Adrenal gland (tissue), 12 donors: ENCODE measurements around the gene DGLUCY. TPM values are rescaled to one million over a fixed set of nuclear protein-coding genes. Genes with fewer than 3 reads are reported as not detected.

Experiments
- DNase-seq, 7 donors: peaks; one replicate each; pipeline ENCODE4 v3.0.0-alpha.2; 2019 to 2020
- H3K27ac ChIP-seq, 5 donors: fragments of 200-600 bp; sonication (generic) in 4 of 5; 1 replicate in 3 of 5; 2 replicates in 2 of 5; pipeline versions ENCODE4 v1.5.1 to v1.8.0; 2016 to 2020; ENCODE audit warnings: mild to moderate bottlenecking in 1 of 5
- H3K27me3 ChIP-seq: fragments of 200-600 bp; 2 replicates; pipeline ENCODE4 v1.8.0; 2021
- H3K36me3 ChIP-seq, 2 donors: fragments of 200-600 bp; replicated peaks in 1 of 2; 1 replicate in 1 of 2; 2 replicates in 1 of 2; pipeline versions ENCODE4 v1.5.1 to v1.8.0; 2018 to 2022
- H3K4me1 ChIP-seq, 2 donors: fragments of 200-600 bp; replicated peaks in 1 of 2; 1 replicate in 1 of 2; 2 replicates in 1 of 2; pipeline versions ENCODE4 v1.5.1 to v1.8.0; 2018 to 2021
- H3K4me3 ChIP-seq, 4 donors: fragments of 200-600 bp; sonication (generic) in 3 of 4; one replicate each; pipeline ENCODE4 v1.5.1; 2016 to 2018
- H3K9me3 ChIP-seq, 3 donors: fragments of 200-600 bp; sonication (generic) in 1 of 3; replicated peaks in 1 of 3; 1 replicate in 2 of 3; 2 replicates in 1 of 3; pipeline versions ENCODE4 v1.5.1 to v1.8.0; 2016 to 2021
- CTCF ChIP-seq, 6 experiments: fragments of 450-650 bp in 4 of 6; fragments of 200-600 bp in 2 of 6; sonication (generic) in 1 of 6; IDR thresholded peaks; 1 replicate in 5 of 6; 2 replicates in 1 of 6; pipeline versions ENCODE4 v1.5.1 to v1.8.0; 2016 to 2021; ENCODE audit warnings: antibody characterized with exemption in 6 of 6, mild to moderate bottlenecking in 2 of 6, moderate library complexity in 1 of 6
- POLR2A ChIP-seq, 2 donors: fragments of 450-650 bp; IDR thresholded peaks; one replicate each; pipeline ENCODE4 v1.6.1; 2017; ENCODE audit warnings: antibody characterized with exemption in 2 of 2, mild to moderate bottlenecking in 2 of 2, moderate library complexity in 1 of 2
- WGBS, 4 donors: extraction: QIAGEN DNeasy Blood & Tissue Kit in 2 of 4; methylation state at CpG; one replicate each; pipeline versions ENCODE4 v1.1.5 to v1.1.7; 2013 to 2017; 5-methylcytosine and 5-hydroxymethylcytosine counted together
- intact Hi-C, 2 donors: fragments of 100-400 bp; cut with DNase I; formaldehyde crosslinking; loops; one replicate each; pipeline versions ENCODE4 v1.14.1 to v1.15.0; 2022 to 2023
- polyA plus RNA-seq, 3 donors: library from polyadenylated mRNA; stranded (reverse); fragments of 200-250 nt in 2 of 3; fragments of 350-450 nt in 1 of 3; fragmentation: Illumina TruSeq in 1 of 3; extraction: RNeasy Lipid Tissue Mini Kit (QIAGEN cat#74804) in 1 of 3; gene quantifications; one replicate each; pipeline ENCODE4 v1.2.3, GENCODE V29; 2013 to 2014
- total RNA-seq, 9 donors: library from RNA; depleted of rRNA in 4 of 9; stranded (reverse); fragments of >200 nt in 4 of 9; fragments of 120-200 nt in 1 of 9; fragmentation: NEBNext Ultra II Directional in 1 of 9; extraction: Animal tissue kit (Norgen Biotek cat#: 25700) in 1 of 9; gene quantifications; one replicate each; pipeline versions ENCODE4 v1.1.0 to v1.2.4, GENCODE V29; 2013 to 2023
- donor health status: healthy with polysubstance abuse.
- donor health status: Bipolar disorder and iron deficiency.
- donor health status: DM: yes; HTN: yes; CAD: no.
- donor health status: DM: no; HTN: no; CAD: no.
- donor health status: DM: no; HTN: no; CAD: no.
- donor health status: DM: yes; HTN: yes; CAD: no.

The DGLUCY gene
- total and polyA plus RNA-seq, 12 donors = 48.9 to 93.4 (median 70.9) TPM

GRCh38 chr14:91184559-91184958 lies 70.7 kb downstream of the DGLUCY start:
- H3K27me3 ChIP-seq = no peaks in the 10 kb centered on the region
- no peak for DNase-seq
- H3K4me1 ChIP-seq = no peaks in the 10 kb centered on the region
- no peak overlapping the region for H3K4me3 ChIP-seq
- H3K36me3 ChIP-seq = peaks cover 0 to 77% of the 10 kb centered on the region in 2 donors
- H3K27ac ChIP-seq = no peak overlapping the region
- no peaks in the 10 kb centered on the region for H3K9me3 ChIP-seq
- intact Hi-C loops = no loop called here
- TF ChIP-seq CTCF (IDR thresholded peaks at IDR 0.05) (no peak), POLR2A (IDR thresholded peaks at IDR 0.05) (no peak)

GRCh38 chr14:91185721-91186120 lies 71.8 kb downstream of the DGLUCY start:
- no peak overlapping the region for H3K4me3 ChIP-seq
- no peak overlapping the region for H3K27ac ChIP-seq
- no peaks in the 10 kb centered on the region for H3K9me3 ChIP-seq
- TF ChIP-seq CTCF (IDR thresholded peaks at IDR 0.05) (no peak), POLR2A (IDR thresholded peaks at IDR 0.05) (no peak)
- intact Hi-C loops = no loop called here
- WGBS, 4 donors = 55 to 92% (median 92%) methylated on average over 1 of the region's 1 CpG
- peaks cover 0 to 85% of the 10 kb centered on the region in 2 donors for H3K36me3 ChIP-seq
- H3K27me3 ChIP-seq = no peaks in the 10 kb centered on the region
- no peak for DNase-seq
- no peaks in the 10 kb centered on the region for H3K4me1 ChIP-seq

- intact Hi-C loops = no loop called here
- no peak overlapping the region for H3K4me3 ChIP-seq
- no peaks in the 10 kb centered on the region for H3K27me3 ChIP-seq
- TF ChIP-seq CTCF (IDR thresholded peaks at IDR 0.05) (no peak), POLR2A (IDR thresholded peaks at IDR 0.05) (no peak)
- H3K27ac ChIP-seq = no peak overlapping the region
- 72 to 97% (median 94%) methylated on average over 4 of the region's 4 CpGs for WGBS, 4 donors
- no peak for DNase-seq
- H3K4me1 ChIP-seq = no peaks in the 10 kb centered on the region
- H3K36me3 ChIP-seq = peaks cover 0 to 81% of the 10 kb centered on the region in 2 donors
- no peaks in the 10 kb centered on the region for H3K9me3 ChIP-seq
Observed at GRCh38 chr14:91186515-91187066, 72.7 kb downstream of the DGLUCY start.

GRCh38 chr14:91187271-91187670 lies 73.4 kb downstream of the DGLUCY start:
- no peaks in the 10 kb centered on the region for H3K9me3 ChIP-seq
- 92 to 98% (median 97%) methylated on average over 8 to 13 of the region's 13 CpGs for WGBS, 4 donors
- H3K36me3 ChIP-seq = peaks cover 0 to 74% of the 10 kb centered on the region in 2 donors
- H3K4me3 ChIP-seq = no peak overlapping the region
- TF ChIP-seq POLR2A (IDR thresholded peaks at IDR 0.05) (no peak), CTCF (IDR thresholded peaks at IDR 0.05) (no peak)
- no peaks in the 10 kb centered on the region for H3K27me3 ChIP-seq
- H3K27ac ChIP-seq = no peak overlapping the region
- H3K4me1 ChIP-seq = no peaks in the 10 kb centered on the region
- DNase-seq = no peak
- intact Hi-C loops = no loop called here
